GM04503 (cell line): ENCODE measurements around the gene C6orf132.

Experiments
- DNase-seq: peaks from one replicate; pipeline ENCODE4 v3.0.0-alpha.2; 2012; ENCODE audit warnings: low read depth

Gene C6orf132

GRCh38 chr6:42104095-42104803 is 38.2 kb downstream of the C6orf132 start:
- DNase-seq = no peak

GRCh38 chr6:42103753-42104094 is 38.7 kb downstream of the C6orf132 start:
- no peak for DNase-seq

- DNase-seq = no peak
These were observed 39.2 kb downstream of the C6orf132 start for GRCh38 chr6:42103216-42103615.

- DNase-seq = no peak
These were observed 41.2 kb downstream of the C6orf132 start for GRCh38 chr6:42101186-42101657.

- DNase-seq = no peak
These were observed 42.2 kb downstream of the C6orf132 start for GRCh38 chr6:42100029-42100901.

- no peak for DNase-seq
These were observed 42.9 kb downstream of the C6orf132 start for GRCh38 chr6:42099340-42100028.

- DNase-seq = no peak
These were observed 46.5 kb downstream of the C6orf132 start for GRCh38 chr6:42095776-42096541.

- DNase-seq = no peak
These were observed 47.3 kb downstream of the C6orf132 start for GRCh38 chr6:42095094-42095493.

- DNase-seq = no peak
These were observed 48.7 kb downstream of the C6orf132 start for GRCh38 chr6:42093582-42094329.

- no peak for DNase-seq
These were observed 50.7 kb downstream of the C6orf132 start for GRCh38 chr6:42091718-42092023.

GRCh38 chr6:42090819-42091717 is 51.4 kb downstream of the C6orf132 start:
- no peak for DNase-seq

- DNase-seq = no peak
These were observed 54.3 kb downstream of the C6orf132 start for GRCh38 chr6:42088101-42088591.

- DNase-seq = no peak
These were observed 56.1 kb downstream of the C6orf132 start for GRCh38 chr6:42086046-42087035.

- DNase-seq = no peak
These were observed 57.5 kb downstream of the C6orf132 start for GRCh38 chr6:42084889-42085288.

GRCh38 chr6:42083530-42083929 is 58.9 kb downstream of the C6orf132 start:
- DNase-seq = no peak

GRCh38 chr6:42079941-42080464 is 62.4 kb downstream of the C6orf132 start:
- DNase-seq = no peak

GRCh38 chr6:42078386-42078785 is 64.0 kb downstream of the C6orf132 start:
- DNase-seq = no peak

GRCh38 chr6:42075159-42075838 is 67.1 kb downstream of the C6orf132 start:
- DNase-seq = no peak
